Adipose tissue (tissue), 3 donors: ENCODE data around the gene MYEOV. TPM values are rescaled to one million over a fixed set of nuclear protein-coding genes. Genes with fewer than 3 reads are reported as not detected.

ENCODE experiments used
- polyA plus RNA-seq, 3 donors: library from polyadenylated mRNA; stranded (reverse); fragments of 200-250 nt; gene quantifications; one replicate each; pipeline ENCODE4 v1.2.3, GENCODE V29; 2013
- donor health status: healthy with polysubstance abuse.
- donor health status: Bipolar disorder and iron deficiency.
- donor health status: healthy.

MYEOV gene
- polyA plus RNA-seq, 3 donors: 0.44 to 15.9 (median 0.79) TPM

Other genes with a start within 250 kb of the MYEOV start
- 10 to 100 TPM in 1 of 3 donors, 1 to 10 TPM in 2; 5.7 to 16.4 (median 8.8) TPM for gene TPCN2, start 245.2 kb upstream of the MYEOV start, polyA plus RNA-seq
- 1 to 10 TPM in 1 of 3 donors, under 1 TPM in 2; 0.09 to 2.0 (median 0.34) TPM for gene SMIM38, start 138.2 kb upstream of the MYEOV start, polyA plus RNA-seq
- not detected for gene LINC01488, start 187.5 kb downstream of the MYEOV start, polyA plus RNA-seq